ENCODE results near the gene SOWAHA.
"Not testable (repeated sequence)": the region's sequence is repeated elsewhere in the genome, so short reads cannot be mapped to it uniquely, and the experiment has no call there.

The SOWAHA gene

GRCh38 chr5:132828846-132829494 lies 15.9 kb downstream of the SOWAHA start:
- no peak for DNase-seq

- DNase-seq = peak; percentile 83
Measured at GRCh38 chr5:132829742-132830435, 16.8 kb downstream of the SOWAHA start.

DNA sequence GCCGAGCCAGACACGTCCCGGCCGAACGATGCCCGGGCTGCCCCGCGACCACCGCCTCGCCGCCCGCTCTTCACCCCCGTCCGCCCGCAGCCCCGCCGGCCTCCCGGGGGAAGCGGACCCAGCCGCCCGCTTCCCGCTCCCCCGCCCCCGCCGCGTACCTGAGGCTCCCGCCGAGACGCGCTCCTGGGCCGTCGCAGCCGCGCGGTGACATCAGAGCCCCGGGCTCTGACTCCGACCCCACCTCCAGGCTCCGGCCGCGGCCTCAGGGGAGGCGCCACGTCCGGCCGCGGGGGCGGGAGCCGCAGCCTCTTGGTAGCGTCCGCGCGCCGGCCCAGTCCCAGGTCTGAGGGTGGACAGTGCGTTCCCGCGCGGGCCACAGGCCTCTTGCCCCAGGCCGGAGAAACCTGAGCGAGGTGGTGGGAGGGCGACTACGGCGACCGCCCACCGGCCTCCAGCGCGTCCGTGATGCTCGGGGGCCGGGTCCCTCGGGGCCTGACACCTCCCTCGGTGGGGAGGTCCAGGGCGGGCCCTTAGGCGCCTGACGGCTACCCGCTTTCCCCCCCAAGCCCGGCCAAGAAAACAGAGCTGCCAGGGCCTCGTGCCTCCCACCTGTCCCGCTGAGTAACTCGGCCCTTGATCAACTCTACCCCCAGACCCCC lies 17.5 kb downstream of the SOWAHA start, which contains the start of gene SHROOM1:
TSS of gene SHROOM1 (minus strand) at position 212 of the 659 bp plus-strand sequence. CDS start 4,507 bp downstream, outside the sequence.
- peak; percentile 50 for DNase-seq

- no peak for DNase-seq
Measured at GRCh38 chr5:132831095-132831860, 18.2 kb downstream of the SOWAHA start.

- DNase-seq = no peak
Measured at GRCh38 chr5:132832612-132833011, 19.5 kb downstream of the SOWAHA start.

- DNase-seq = no peak
Measured at GRCh38 chr5:132834057-132834456, 21.0 kb downstream of the SOWAHA start.

DNA sequence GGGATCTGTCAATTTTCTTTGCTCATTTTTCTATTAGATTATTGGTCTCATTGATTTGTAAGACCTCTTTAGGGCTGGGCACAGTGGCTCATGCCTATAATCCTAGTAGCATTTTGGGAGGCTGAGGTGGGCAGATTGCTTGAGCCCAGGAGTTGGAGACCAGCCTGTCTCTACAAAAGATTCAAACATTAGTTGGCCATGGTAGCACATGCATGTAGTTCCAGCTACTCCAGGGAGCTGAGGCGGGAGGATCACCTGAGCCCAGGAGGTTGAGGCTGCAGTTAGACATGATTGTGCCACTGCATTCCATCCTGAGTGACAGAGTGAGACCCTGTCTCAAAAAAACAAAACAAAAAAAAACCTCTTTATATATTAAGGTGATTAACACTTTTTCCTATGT lies 23.8 kb downstream of the SOWAHA start:
- DNase-seq = no peak

DNA sequence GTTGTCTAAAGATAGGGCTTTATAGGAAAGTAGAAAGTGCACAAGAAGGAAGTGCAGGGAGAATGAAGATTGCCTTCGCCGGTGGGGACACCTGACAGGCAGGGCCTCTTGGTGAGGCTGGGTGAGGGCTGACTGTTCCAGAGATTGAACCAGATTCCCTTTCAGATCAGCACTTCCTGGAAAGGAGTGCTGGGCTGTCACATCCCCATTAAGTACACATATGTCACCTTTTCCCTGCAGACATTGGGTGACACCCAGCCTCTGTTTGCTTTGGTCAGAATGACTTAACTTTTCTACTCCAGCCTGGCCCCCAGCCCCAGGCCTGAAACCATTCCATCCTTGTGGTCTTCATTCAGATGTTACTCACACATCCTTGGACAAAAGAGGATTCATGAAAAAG lies 24.8 kb downstream of the SOWAHA start:
- no peak for DNase-seq

GRCh38 chr5:132838516-132839282 lies 25.6 kb downstream of the SOWAHA start:
- DNase-seq = no peak

GRCh38 chr5:132839426-132840301 lies 26.6 kb downstream of the SOWAHA start:
- no peak for DNase-seq

DNA sequence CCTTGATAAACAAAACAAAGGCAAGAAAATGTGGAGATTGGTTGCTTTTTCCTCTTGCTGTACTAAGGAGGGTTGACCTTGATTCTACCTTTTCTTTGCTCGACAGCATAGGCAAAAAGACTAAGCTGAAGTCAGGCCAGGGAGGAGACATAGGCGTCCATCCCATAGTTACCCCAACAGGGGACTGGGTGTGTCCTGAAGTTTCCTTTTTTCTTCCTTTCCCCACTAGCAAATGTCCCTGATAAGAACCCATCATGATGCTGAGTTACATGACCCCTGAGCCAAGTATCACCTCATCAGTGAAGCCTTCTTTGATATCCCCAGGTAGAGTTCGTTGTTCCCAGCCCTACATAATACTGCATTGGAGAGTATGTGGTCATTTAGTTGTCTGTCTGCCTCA lies 27.2 kb downstream of the SOWAHA start:
- DNase-seq = no peak

GRCh38 chr5:132840896-132841295 lies 27.8 kb downstream of the SOWAHA start:
- no peak for DNase-seq

GRCh38 chr5:132841305-132841704 lies 28.2 kb downstream of the SOWAHA start:
- peak; percentile 18 for DNase-seq

GRCh38 chr5:132848270-132848669 lies 35.2 kb downstream of the SOWAHA start:
- no peak for DNase-seq

- DNase-seq = no peak
Measured at GRCh38 chr5:132849347-132849746, 36.2 kb downstream of the SOWAHA start.

GRCh38 chr5:132850066-132850465 lies 37.0 kb downstream of the SOWAHA start:
- DNase-seq = no peak

- DNase-seq = no peak
Measured at GRCh38 chr5:132853323-132853722, 40.2 kb downstream of the SOWAHA start.

DNA sequence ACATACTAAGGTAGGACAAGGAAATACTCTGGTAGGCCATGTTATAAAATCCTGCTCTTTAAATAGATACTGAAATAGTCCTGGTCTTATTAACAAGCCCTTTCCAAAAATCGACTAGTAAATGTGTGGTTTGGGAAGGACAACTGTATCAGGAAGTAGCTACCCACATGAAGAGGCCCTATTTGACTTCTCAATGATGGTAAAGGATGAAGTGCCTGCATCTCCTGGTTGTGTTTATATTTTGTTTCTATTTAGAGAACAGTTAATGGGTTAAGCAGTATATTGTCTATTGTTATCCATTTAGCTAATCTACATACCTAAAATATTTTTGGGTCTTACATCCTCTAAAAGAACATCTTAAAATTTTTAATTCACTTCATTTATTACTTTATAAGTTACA lies 40.7 kb downstream of the SOWAHA start:
- DNase-seq = no peak

DNA sequence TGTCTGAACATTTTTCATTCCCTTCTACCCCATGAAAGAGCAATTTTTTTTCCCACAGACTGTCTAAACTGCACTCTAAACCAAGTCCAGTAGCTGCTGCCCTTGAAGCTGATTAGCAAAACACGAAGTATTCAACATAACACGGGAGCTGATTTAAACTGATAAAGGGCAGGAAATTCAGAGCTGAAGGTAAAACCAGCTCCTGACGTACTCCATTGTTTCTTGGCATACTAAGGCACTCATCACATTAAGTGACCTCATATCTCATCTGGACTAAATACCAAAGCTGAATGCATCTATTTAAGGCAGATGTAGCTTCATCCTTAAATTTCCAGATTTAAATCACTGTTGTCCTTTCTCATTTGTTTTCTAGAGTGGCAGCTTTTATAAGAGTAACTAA lies 41.2 kb downstream of the SOWAHA start:
- no peak for DNase-seq

DNA sequence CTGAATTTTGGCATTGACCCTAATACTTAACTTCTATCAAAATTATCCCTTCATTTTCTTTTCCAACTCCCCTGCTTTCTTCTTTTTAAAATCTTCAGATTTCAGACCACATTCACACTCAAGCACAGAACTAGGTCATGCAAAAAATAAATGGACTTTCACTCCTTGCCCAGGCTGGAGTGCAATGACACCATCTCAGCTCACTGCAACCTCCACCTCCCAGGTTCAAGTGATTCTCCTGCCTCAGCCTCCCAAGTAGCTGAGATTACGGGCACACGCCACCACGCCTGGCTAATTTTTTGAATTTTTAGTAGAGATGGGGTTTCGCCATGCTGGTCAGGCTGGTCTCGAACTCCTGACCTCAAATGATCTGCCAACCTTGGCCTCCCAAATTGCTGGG lies 41.9 kb downstream of the SOWAHA start:
- DNase-seq = not testable (repeated sequence)

- no peak for DNase-seq
Measured at GRCh38 chr5:132856011-132856410, 42.9 kb downstream of the SOWAHA start.

Measured in hematopoietic multipotent progenitor cell treated with erythropoietin and hydrocortisone succinate and interleukin-3 and kit ligand, for 4 days (in vitro differentiated cells).